Measurements from ENCODE around the gene RSPH6A.

The RSPH6A gene

GRCh38 chr19:45786533-45786894 lies 28.6 kb downstream of the RSPH6A start:
- H3K36me3 ChIP-seq (ENCODE audit: insufficient read depth, low read length), result peaks cover 5% of the 10 kb centered on the region; the same call in 1 of the 2 replicates
- H3K79me2 ChIP-seq (ENCODE audit: insufficient read depth, low read length), result no peaks in the 10 kb centered on the region
- H3F3A ChIP-seq (ENCODE audit: low read depth), result peaks cover 4% of the 10 kb centered on the region; the same call in 1 of the 2 replicates

GRCh38 chr19:45785781-45786532 lies 29.2 kb downstream of the RSPH6A start:
- Histone ChIP-seq H3K36me3 (ENCODE audit: insufficient read depth, low read length) (peaks cover 5% of the 10 kb centered on the region; the same call in 1 of the 2 replicates), H3K4me2 (ENCODE audit: low read depth, low read length, poor library complexity, severe bottlenecking) (no peak overlapping the region), H3K79me2 (ENCODE audit: insufficient read depth, low read length) (no peaks in the 10 kb centered on the region), H3K27me3 (ENCODE audit: insufficient read depth, low read length, poor library complexity, severe bottlenecking) (no peaks in the 10 kb centered on the region), H3F3A (ENCODE audit: low read depth) (peaks cover 4% of the 10 kb centered on the region; the same call in 1 of the 2 replicates), H3K9me2 (replicated peaks; ENCODE audit: low read depth, low read length) (no peaks in the 10 kb centered on the region), H3K4me1 (ENCODE audit: insufficient read depth, low read length, poor library complexity, severe bottlenecking) (peaks cover 4% of the 10 kb centered on the region), H2AFZ (ENCODE audit: low read length) (no peak overlapping the region), H3K4me3 (ENCODE audit: low read length, poor library complexity, severe bottlenecking) (no peak overlapping the region), H3K9ac (ENCODE audit: low read depth, low read length, poor library complexity, severe bottlenecking) (no peak overlapping the region), H4K20me1 (ENCODE audit: insufficient read depth, low read length, poor library complexity, severe bottlenecking) (peaks cover 34% of the 10 kb centered on the region), H3K9me3 (ENCODE audit: insufficient read depth, low read depth, low read length) (no peaks in the 10 kb centered on the region)
- TF ChIP-seq EZH2phosphoT487 (IDR thresholded peaks at IDR 0.05; ENCODE audit: borderline replicate concordance) (no peak), CTCF (conservative IDR thresholded peaks at IDR 0.05; ENCODE audit: low read length) (no peak)

More at GRCh38 chr19:45786533-45786894, 28.6 kb downstream of the RSPH6A start:
- H3K9ac ChIP-seq (ENCODE audit: low read depth, low read length, poor library complexity, severe bottlenecking), result no peak overlapping the region
- TF ChIP-seq EZH2phosphoT487 (IDR thresholded peaks at IDR 0.05; ENCODE audit: borderline replicate concordance), result no peak
- no peak for TF ChIP-seq CTCF (conservative IDR thresholded peaks at IDR 0.05; ENCODE audit: low read length)
- H3K4me3 ChIP-seq (ENCODE audit: low read length, poor library complexity, severe bottlenecking), result no peak overlapping the region
- H4K20me1 ChIP-seq (ENCODE audit: insufficient read depth, low read length, poor library complexity, severe bottlenecking), result peaks cover 40% of the 10 kb centered on the region
- peaks cover 10% of the 10 kb centered on the region for H3K4me1 ChIP-seq (ENCODE audit: insufficient read depth, low read length, poor library complexity, severe bottlenecking)
- H3K9me2 ChIP-seq (replicated peaks; ENCODE audit: low read depth, low read length), result no peaks in the 10 kb centered on the region
- no peak overlapping the region for H2AFZ ChIP-seq (ENCODE audit: low read length)
- H3K9me3 ChIP-seq (ENCODE audit: insufficient read depth, low read depth, low read length), result no peaks in the 10 kb centered on the region
- no peak overlapping the region for H3K4me2 ChIP-seq (ENCODE audit: low read depth, low read length, poor library complexity, severe bottlenecking)
- H3K27me3 ChIP-seq (ENCODE audit: insufficient read depth, low read length, poor library complexity, severe bottlenecking), result no peaks in the 10 kb centered on the region

DNA sequence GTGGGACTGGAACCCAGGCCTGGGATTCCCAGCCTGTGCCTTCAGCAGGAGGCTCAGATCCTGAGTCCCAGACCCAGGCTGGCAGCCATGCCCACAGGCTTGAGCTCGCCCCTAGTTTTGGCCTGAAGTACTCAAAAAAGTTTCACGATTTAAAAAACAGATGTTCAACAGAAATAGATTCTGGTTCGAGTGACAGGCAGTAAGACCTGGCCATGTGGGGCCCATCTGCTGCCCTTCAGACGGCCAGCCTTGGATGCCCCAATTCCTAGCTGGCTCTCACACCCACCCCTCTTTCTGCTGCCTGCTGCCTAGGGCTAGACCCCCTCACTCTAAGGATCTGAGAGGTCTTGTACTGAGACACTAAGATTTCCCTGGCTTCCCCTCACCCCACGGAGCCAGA lies 30.0 kb downstream of the RSPH6A start:
- TF ChIP-seq EZH2phosphoT487 (IDR thresholded peaks at IDR 0.05; ENCODE audit: borderline replicate concordance) (no peak), CTCF (conservative IDR thresholded peaks at IDR 0.05; ENCODE audit: low read length) (no peak)
- no peaks in the 10 kb centered on the region for H3K79me2 ChIP-seq (ENCODE audit: insufficient read depth, low read length)
- no peak overlapping the region for H3K4me3 ChIP-seq (ENCODE audit: low read length, poor library complexity, severe bottlenecking)
- no peak overlapping the region for H2AFZ ChIP-seq (ENCODE audit: low read length)
- peaks cover 31% of the 10 kb centered on the region for H4K20me1 ChIP-seq (ENCODE audit: insufficient read depth, low read length, poor library complexity, severe bottlenecking)
- H3K27me3 ChIP-seq (ENCODE audit: insufficient read depth, low read length, poor library complexity, severe bottlenecking), result no peaks in the 10 kb centered on the region
- peaks cover 5% of the 10 kb centered on the region; the same call in 1 of the 2 replicates for H3K36me3 ChIP-seq (ENCODE audit: insufficient read depth, low read length)
- H3K4me1 ChIP-seq (ENCODE audit: insufficient read depth, low read length, poor library complexity, severe bottlenecking), result no peaks in the 10 kb centered on the region
- H3K9me2 ChIP-seq (replicated peaks; ENCODE audit: low read depth, low read length), result no peaks in the 10 kb centered on the region
- no peaks in the 10 kb centered on the region for H3K9me3 ChIP-seq (ENCODE audit: insufficient read depth, low read depth, low read length)
- no peak overlapping the region for H3K4me2 ChIP-seq (ENCODE audit: low read depth, low read length, poor library complexity, severe bottlenecking)
- H3K9ac ChIP-seq (ENCODE audit: low read depth, low read length, poor library complexity, severe bottlenecking), result no peak overlapping the region
- H3F3A ChIP-seq (ENCODE audit: low read depth), result no peaks in the 10 kb centered on the region; the same call in 1 of the 2 replicates

All from Loucy (cell line).